ENCODE data around the gene FAS. TPM values are rescaled to one million over a fixed set of nuclear protein-coding genes. Genes with fewer than 3 reads are reported as not detected.
A peak's percentile ranks its signal among the peaks of the same experiment; 100 is the strongest.

FAS gene
- total RNA-seq, 2 experiments from 2014 or later: 7.7 to 19.2 TPM

GRCh38 chr10:88989824-88990383, 694 bp upstream of the FAS start:
- TF ChIP-seq EZH2phosphoT487 (IDR thresholded peaks at IDR 0.05; ENCODE audit: borderline replicate concordance, low read depth, low read length): no peak
- TF ChIP-seq, protein P1, sequence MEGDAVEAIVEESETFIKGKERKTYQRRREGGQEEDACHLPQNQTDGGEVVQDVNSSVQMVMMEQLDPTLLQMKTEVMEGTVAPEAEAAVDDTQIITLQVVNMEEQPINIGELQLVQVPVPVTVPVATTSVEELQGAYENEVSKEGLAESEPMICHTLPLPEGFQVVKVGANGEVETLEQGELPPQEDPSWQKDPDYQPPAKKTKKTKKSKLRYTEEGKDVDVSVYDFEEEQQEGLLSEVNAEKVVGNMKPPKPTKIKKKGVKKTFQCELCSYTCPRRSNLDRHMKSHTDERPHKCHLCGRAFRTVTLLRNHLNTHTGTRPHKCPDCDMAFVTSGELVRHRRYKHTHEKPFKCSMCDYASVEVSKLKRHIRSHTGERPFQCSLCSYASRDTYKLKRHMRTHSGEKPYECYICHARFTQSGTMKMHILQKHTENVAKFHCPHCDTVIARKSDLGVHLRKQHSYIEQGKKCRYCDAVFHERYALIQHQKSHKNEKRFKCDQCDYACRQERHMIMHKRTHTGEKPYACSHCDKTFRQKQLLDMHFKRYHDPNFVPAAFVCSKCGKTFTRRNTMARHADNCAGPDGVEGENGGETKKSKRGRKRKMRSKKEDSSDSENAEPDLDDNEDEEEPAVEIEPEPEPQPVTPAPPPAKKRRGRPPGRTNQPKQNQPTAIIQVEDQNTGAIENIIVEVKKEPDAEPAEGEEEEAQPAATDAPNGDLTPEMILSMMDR (conservative IDR thresholded peaks at IDR 0.05; ENCODE audit: low read length): no peak
- Histone ChIP-seq H2AFZ (ENCODE audit: low read length) (peak overlapping the region; percentile 68), H3K9me3 (ENCODE audit: low read length) (peaks cover 14% of the 10 kb centered on the region; the same call in 1 of the 2 replicates), H3K27ac (ENCODE audit: low read depth, low read length, poor library complexity, severe bottlenecking) (peak overlapping the region; percentile 50), H3K9me2 (ENCODE audit: insufficient read depth, low read length) (no peaks in the 10 kb centered on the region), H3K79me2 (ENCODE audit: insufficient read depth, low read depth, low read length) (peaks cover 30% of the 10 kb centered on the region), H3K4me2 (ENCODE audit: low read length) (peak overlapping the region; percentile 85), H3K4me1 (ENCODE audit: insufficient read depth, low read length, poor library complexity, severe bottlenecking) (peaks cover 38% of the 10 kb centered on the region), H3K36me3 (ENCODE audit: insufficient read depth, low read length) (no peaks in the 10 kb centered on the region), H4K20me1 (ENCODE audit: insufficient read depth, low read length) (no peaks in the 10 kb centered on the region), H3K4me3 (ENCODE audit: low read depth, low read length, poor library complexity, severe bottlenecking) (peak overlapping the region; percentile 84)
- ChIA-PET CTCF (ENCODE audit: unreplicated experiment) (interaction anchor here (0.6 to 1.6 kb wide), 6 partner anchors 11 to 254 kb away, joined by 3 to 6 read pairs (median 4); no protein-coding TSS in a partner anchor), POLR2A (interaction anchor here (0.6 to 6.7 kb wide), 20 partner anchors 8 to 904 kb away, joined by 3 to 57 read pairs (median 4); partner anchors contain the start of gene STAMBPL1)
- no peak for DNase-seq (ENCODE audit: low spot score)
- intact Hi-C loops (cut with micrococcal nuclease; ENCODE audit: unreplicated experiment): loop anchor here (2.0 to 10.0 kb wide), 7 partner anchors 55 to 1895 kb away; partner anchors contain the start of genes ATAD1, GLUD1, KIF20B and PANK1
- BruUV-seq (replicated peaks): no TSS peak

GRCh38 chr10:88991161-88991898, 732 bp downstream of the FAS start:
- Histone ChIP-seq H3K9me2 (ENCODE audit: insufficient read depth, low read length) (no peaks in the 10 kb centered on the region), H3K36me3 (ENCODE audit: insufficient read depth, low read length) (no peaks in the 10 kb centered on the region), H3K79me2 (ENCODE audit: insufficient read depth, low read depth, low read length) (peaks cover 43% of the 10 kb centered on the region), H2AFZ (ENCODE audit: low read length) (peak overlapping the region; percentile 68), H3K4me3 (ENCODE audit: low read depth, low read length, poor library complexity, severe bottlenecking) (peak overlapping the region; percentile 84), H3K27ac (ENCODE audit: low read depth, low read length, poor library complexity, severe bottlenecking) (peak overlapping the region; percentile 50), H3K4me1 (ENCODE audit: insufficient read depth, low read length, poor library complexity, severe bottlenecking) (peaks cover 53% of the 10 kb centered on the region), H3K4me2 (ENCODE audit: low read length) (peak overlapping the region; percentile 85), H3K9me3 (ENCODE audit: low read length) (peaks cover 12% of the 10 kb centered on the region; the same call in 1 of the 2 replicates), H4K20me1 (ENCODE audit: insufficient read depth, low read length) (no peaks in the 10 kb centered on the region)
- peak; percentile 64 for DNase-seq (ENCODE audit: low spot score)
- intact Hi-C loops (cut with micrococcal nuclease; ENCODE audit: unreplicated experiment): loop anchor here (1.0 to 10.0 kb wide), 8 partner anchors 57 to 1897 kb away; partner anchors contain the start of genes ATAD1, GLUD1, KIF20B and PANK1
- POLR2A ChIA-PET: interaction anchor here (0.7 to 6.7 kb wide), 16 partner anchors 9 to 1132 kb away, joined by 3 to 57 read pairs (median 4); partner anchors contain the start of gene STAMBPL1
- TF ChIP-seq, protein P1 (conservative IDR thresholded peaks at IDR 0.05; ENCODE audit: low read length): peak; percentile 48
- TF ChIP-seq EZH2phosphoT487 (IDR thresholded peaks at IDR 0.05; ENCODE audit: borderline replicate concordance, low read depth, low read length): no peak
- CTCF ChIA-PET (ENCODE audit: unreplicated experiment): interaction anchor here (0.6 to 1.6 kb wide), 2 partner anchors 57 to 155 kb away, joined by 3 to 6 read pairs; no protein-coding TSS in a partner anchor
- TSS peak; percentile 84 for BruUV-seq (replicated peaks)
